K562 (cell line): ENCODE results near the gene USP10. TPM values are rescaled to one million over a fixed set of nuclear protein-coding genes. Genes with fewer than 3 reads are reported as not detected.

Source experiments
- BCLAF1 ChIP-seq, 2 experiments: fragments of 450-650 bp in 1 of 2; IDR thresholded peaks; 2 replicates each; pipeline ENCODE4 v1.6.1; 2011 to 2017; ENCODE audit warnings: low read depth in 2 of 2, antibody characterized with exemption in 1 of 2, borderline replicate concordance in 1 of 2, low read length in 1 of 2, mild to moderate bottlenecking in 1 of 2, mixed read lengths in 1 of 2; ENCODE audit not compliant: control insufficient read depth in 1 of 2
- BRD9 ChIP-seq: fragments of 450-650 bp; IDR thresholded peaks from 2 replicates; pipeline ENCODE4 v1.6.1; 2018; ENCODE audit warnings: low read depth; ENCODE audit not compliant: partially characterized antibody
- CEBPG ChIP-seq, 3 experiments: fragments of 200-800 bp in 1 of 3; sonication (Bioruptor generic) in 1 of 3; sonication (generic) in 1 of 3; formaldehyde crosslinking in 1 of 3; IDR thresholded peaks in 2 of 3; conservative IDR thresholded peaks in 1 of 3; 2 replicates each; pipeline versions ENCODE4 v1.6.1 to v1.8.0; 2016 to 2022; ENCODE audit warnings: missing compliant biosample characterization in 2 of 3, missing genetic modification characterization in 2 of 3, mild to moderate bottlenecking in 1 of 3, missing genetic modification reagents in 1 of 3
- EGR1 ChIP-seq: fragments of 450-650 bp; conservative IDR thresholded peaks from 2 replicates; pipeline ENCODE4 v1.6.1; 2017; ENCODE audit warnings: mild to moderate bottlenecking
- ELF1 ChIP-seq: fragments of 200-800 bp; sonication (Bioruptor generic); IDR thresholded peaks from 2 replicates; pipeline ENCODE4 v1.6.1; 2016; ENCODE audit warnings: missing genetic modification characterization, missing compliant biosample characterization
- ETS2 ChIP-seq: IDR thresholded peaks from 2 replicates; pipeline ENCODE4 v1.6.1; 2016; ENCODE audit warnings: borderline replicate concordance, missing genetic modification characterization, mild to moderate bottlenecking, moderate library complexity, missing compliant biosample characterization; ENCODE audit not compliant: poor library complexity, severe bottlenecking
- FOXA3 ChIP-seq, 2 experiments: fragments of 450-650 bp in 1 of 2; sonication (generic) in 1 of 2; formaldehyde crosslinking; IDR thresholded peaks in 1 of 2; conservative IDR thresholded peaks in 1 of 2; 2 replicates each; pipeline versions ENCODE4 v1.4.0 to v1.8.0; 2020 to 2022; ENCODE audit warnings: mild to moderate bottlenecking in 2 of 2, missing genetic modification reagents in 1 of 2
- FOXP1 ChIP-seq: sonication (generic); formaldehyde crosslinking; IDR thresholded peaks from 2 replicates; pipeline ENCODE4 v1.8.0; 2022; ENCODE audit warnings: mild to moderate bottlenecking, missing genetic modification reagents
- IRF2 ChIP-seq: sonication (generic); formaldehyde crosslinking; IDR thresholded peaks from 2 replicates; pipeline ENCODE4 v1.8.1; 2022; ENCODE audit warnings: mild to moderate bottlenecking, missing genetic modification reagents
- MEF2D ChIP-seq: conservative IDR thresholded peaks from 2 replicates; pipeline ENCODE4 v1.6.1; 2016; ENCODE audit warnings: low read depth, missing genetic modification characterization, missing compliant biosample characterization
- MXD1 ChIP-seq: fragments of 250-450 bp; sonication (Bioruptor Pico); IDR thresholded peaks from 2 replicates; pipeline ENCODE4 v1.8.0; 2021; ENCODE audit warnings: borderline replicate concordance, mild to moderate bottlenecking, moderate library complexity; ENCODE audit not compliant: poor library complexity, severe bottlenecking
- NFE2L1 ChIP-seq: fragments of 450-650 bp; IDR thresholded peaks from 2 replicates; pipeline ENCODE4 v1.6.1; 2016; ENCODE audit warnings: missing genetic modification characterization, low read depth, mild to moderate bottlenecking, missing compliant biosample characterization, moderate library complexity, borderline replicate concordance
- POU5F1 ChIP-seq: fragments of 150-350 bp; IDR thresholded peaks from 2 replicates; pipeline ENCODE4 v1.6.1; 2014; ENCODE audit warnings: borderline replicate concordance, low read length, low read depth, mild to moderate bottlenecking; ENCODE audit not compliant: partially characterized antibody
- SAFB ChIP-seq: fragments of 200-400 bp; formaldehyde crosslinking; IDR thresholded peaks from 2 replicates; pipeline ENCODE4 v1.6.1; 2017; ENCODE audit warnings: low read depth, low read length, borderline replicate concordance
- SIN3B ChIP-seq: fragments of 450-650 bp; IDR thresholded peaks from 2 replicates; pipeline ENCODE4 v1.6.1; 2017; ENCODE audit warnings: low read depth, mild to moderate bottlenecking, moderate library complexity
- SRSF3 ChIP-seq: fragments of 200-400 bp; formaldehyde crosslinking; IDR thresholded peaks from 2 replicates; pipeline ENCODE4 v1.6.1; 2016; ENCODE audit warnings: mild to moderate bottlenecking, low read length, moderate library complexity; ENCODE audit not compliant: insufficient read depth
- ZEB2 ChIP-seq: fragments of 450-650 bp; IDR thresholded peaks from 2 replicates; pipeline ENCODE4 v1.6.1; 2016
- ZNF3 ChIP-seq: fragments of 250-450 bp; sonication (Bioruptor Pico); IDR thresholded peaks from 2 replicates; pipeline ENCODE4 v1.5.0; 2021; ENCODE audit warnings: mild to moderate bottlenecking, moderate library complexity
- ZNF57 ChIP-seq: fragments of 450-650 bp; formaldehyde crosslinking; IDR thresholded peaks from 2 replicates; pipeline ENCODE4 v1.4.0; 2020; ENCODE audit warnings: mild to moderate bottlenecking, moderate library complexity
- ZNF584 ChIP-seq: fragments of 200-800 bp; sonication (Bioruptor generic); IDR thresholded peaks from 2 replicates; pipeline ENCODE4 v1.6.1; 2016; ENCODE audit warnings: low read depth, mild to moderate bottlenecking, missing genetic modification characterization, missing compliant biosample characterization
- ZNF79 ChIP-seq: fragments of 250-450 bp; sonication (Bioruptor Pico); IDR thresholded peaks from 2 replicates; pipeline ENCODE4 v1.4.0; 2020; ENCODE audit warnings: low read depth, mild to moderate bottlenecking, moderate library complexity
- polyA plus RNA-seq, 8 experiments: library from polyadenylated mRNA; depleted of rRNA in 4 of 8; stranded (reverse) in 5 of 8; unstranded in 3 of 8; fragments of >200 nt; fragmentation: Nextera tagmentation in 2 of 8; fragmentation: Illumina TruSeq in 1 of 8; extraction: Ambion mirVana in 2 of 8; extraction: Trizol in 1 of 8; gene quantifications; 2 replicates each; pipeline versions ENCODE4 v1.2.1 to v1.2.3, GENCODE V29; 2011 to 2014; ENCODE audit warnings: inconsistent platforms in 1 of 8, missing spikeins in 1 of 8
- total RNA-seq, 7 experiments: library from RNA; depleted of rRNA in 6 of 7; stranded (reverse); fragments of >200 nt in 6 of 7; fragmentation: Illumina TruSeq in 2 of 7; extraction: Trizol in 2 of 7; gene quantifications; 2 replicates each; pipeline versions ENCODE4 v1.2.1 to v1.2.3, GENCODE V29; 2011 to 2021; ENCODE audit warnings: low replicate concordance in 1 of 7
- TF ChIP-seq, protein P1 (sequence below): fragments of 450-650 bp; conservative IDR thresholded peaks from 2 replicates; pipeline ENCODE4 v1.6.1; 2016; ENCODE audit warnings: missing genetic modification characterization, low read depth, mild to moderate bottlenecking, control low read depth, missing compliant biosample characterization

USP10 gene
- total and polyA plus RNA-seq, 9 of the 15 experiments (the other 6 are each of a cell fraction or from before 2014, with no cell fraction given): 61.7 to 197 (median 116) TPM

DNA sequence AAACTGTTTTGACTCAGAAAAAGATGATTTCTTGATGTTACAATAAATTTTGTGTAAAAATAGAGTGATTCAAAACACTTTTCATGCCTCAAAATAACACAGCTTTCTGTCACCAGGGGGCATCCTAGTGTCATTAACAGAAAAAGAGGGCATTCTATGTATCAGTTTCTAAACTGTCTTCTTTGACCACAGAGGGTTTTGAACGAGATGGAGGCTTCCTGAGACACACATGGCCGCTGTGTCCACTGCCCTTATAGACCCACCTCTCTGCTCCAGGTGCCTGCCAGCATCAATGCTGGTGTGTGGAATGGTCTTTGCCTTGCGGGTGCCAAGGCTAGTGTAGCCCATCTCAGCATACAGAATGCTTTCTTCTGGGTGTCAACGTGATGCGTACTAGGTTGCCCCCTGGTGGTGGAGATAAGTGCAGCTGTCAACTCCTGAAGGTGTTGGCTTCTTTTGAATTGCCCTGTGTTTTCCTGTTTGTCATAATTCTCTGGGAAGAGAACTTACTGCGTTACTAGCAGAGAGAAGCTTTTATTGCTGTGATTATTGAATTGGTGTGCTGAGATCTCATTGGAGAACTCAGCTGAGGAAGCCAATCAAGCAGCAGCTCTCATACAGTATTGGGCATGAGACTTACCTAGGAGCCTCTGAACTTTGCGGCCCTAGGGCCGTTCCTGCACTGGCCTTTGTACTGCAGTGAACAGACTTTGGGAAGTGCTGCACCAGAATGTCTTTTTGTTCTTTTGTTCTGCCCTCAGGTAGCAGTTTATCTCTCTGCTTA lies 38.6 kb downstream of the USP10 start (continued):
- TF ChIP-seq SRSF3 (no peak), ZNF3 (CRISPR knock-in tag) (no peak), SAFB (no peak), MXD1 (no peak), BCLAF1 (IDR thresholded peaks at IDR 0.05; ENCODE audit: borderline replicate concordance in 1 of 2, control insufficient read depth in 1 of 2, low read depth in 2 of 2, low read length in 1 of 2) (no peak), EGR1 (no peak), FOXP1 (no peak), ELF1 (no peak), BRD9 (no peak), SIN3B (no peak), CEBPG (CRISPR knock-in tag; IDR thresholded peaks at IDR 0.05) (no peak), CEBPG (tag; conservative IDR thresholded peaks at IDR 0.05 in 1 of 2, IDR thresholded peaks at IDR 0.05 in 1 of 2) (no peak), FOXA3 (CRISPR knock-in tag; conservative IDR thresholded peaks at IDR 0.05 in 1 of 2, IDR thresholded peaks at IDR 0.05 in 1 of 2) (no peak), IRF2 (no peak), NFE2L1 (tag) (no peak), POU5F1 (no peak), ETS2 (tag) (no peak), ZNF584 (no peak), ZNF79 (CRISPR knock-in tag) (no peak), MEF2D (tag) (no peak), ZNF57 (no peak), ZEB2 (no peak)
- TF ChIP-seq, protein P1, sequence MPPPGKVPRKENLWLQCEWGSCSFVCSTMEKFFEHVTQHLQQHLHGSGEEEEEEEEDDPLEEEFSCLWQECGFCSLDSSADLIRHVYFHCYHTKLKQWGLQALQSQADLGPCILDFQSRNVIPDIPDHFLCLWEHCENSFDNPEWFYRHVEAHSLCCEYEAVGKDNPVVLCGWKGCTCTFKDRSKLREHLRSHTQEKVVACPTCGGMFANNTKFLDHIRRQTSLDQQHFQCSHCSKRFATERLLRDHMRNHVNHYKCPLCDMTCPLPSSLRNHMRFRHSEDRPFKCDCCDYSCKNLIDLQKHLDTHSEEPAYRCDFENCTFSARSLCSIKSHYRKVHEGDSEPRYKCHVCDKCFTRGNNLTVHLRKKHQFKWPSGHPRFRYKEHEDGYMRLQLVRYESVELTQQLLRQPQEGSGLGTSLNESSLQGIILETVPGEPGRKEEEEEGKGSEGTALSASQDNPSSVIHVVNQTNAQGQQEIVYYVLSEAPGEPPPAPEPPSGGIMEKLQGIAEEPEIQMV: no peak
